HG03064 (cell line): ENCODE data around the gene PGAM1.
"Not testable (repeated sequence)": the region's sequence is repeated elsewhere in the genome, so short reads cannot be mapped to it uniquely, and the experiment has no call there.

Source experiments
- ATAC-seq: cut with Tn5 transposase; IDR thresholded peaks from one replicate; pipeline ENCODE4 v1.9.1; 2021; ENCODE audit warnings: low read depth; ENCODE audit not compliant: unreplicated experiment

Gene PGAM1

GRCh38 chr10:97454330-97455036 is 28.5 kb downstream of the PGAM1 start:
- ATAC-seq, result no peak

- ATAC-seq, result no peak
Observed at GRCh38 chr10:97456034-97456685, 30.2 kb downstream of the PGAM1 start.

- no peak for ATAC-seq
Observed at GRCh38 chr10:97456686-97457065, 30.7 kb downstream of the PGAM1 start.

- no peak for ATAC-seq
Observed at GRCh38 chr10:97459111-97459510, 33.1 kb downstream of the PGAM1 start.

DNA sequence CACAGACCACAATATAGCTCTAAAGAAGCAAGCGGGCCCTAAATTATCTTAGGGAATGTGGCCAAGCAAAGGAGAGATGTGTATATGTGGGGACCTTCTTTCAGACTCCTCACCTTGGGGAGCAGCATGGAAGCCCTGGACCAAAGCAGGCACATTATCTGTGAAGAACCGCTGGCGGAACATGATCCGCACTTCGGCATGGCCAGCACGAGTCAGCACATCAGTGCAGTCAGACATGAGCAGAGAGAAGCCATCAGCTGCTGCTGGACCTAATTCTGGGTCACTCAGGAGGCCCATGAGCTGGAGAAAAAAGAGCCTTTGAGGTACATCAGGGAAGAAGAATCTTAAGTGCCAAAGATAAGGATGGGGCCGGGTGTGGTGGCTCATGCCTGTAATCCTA is 33.9 kb downstream of the PGAM1 start:
- no peak for ATAC-seq

DNA sequence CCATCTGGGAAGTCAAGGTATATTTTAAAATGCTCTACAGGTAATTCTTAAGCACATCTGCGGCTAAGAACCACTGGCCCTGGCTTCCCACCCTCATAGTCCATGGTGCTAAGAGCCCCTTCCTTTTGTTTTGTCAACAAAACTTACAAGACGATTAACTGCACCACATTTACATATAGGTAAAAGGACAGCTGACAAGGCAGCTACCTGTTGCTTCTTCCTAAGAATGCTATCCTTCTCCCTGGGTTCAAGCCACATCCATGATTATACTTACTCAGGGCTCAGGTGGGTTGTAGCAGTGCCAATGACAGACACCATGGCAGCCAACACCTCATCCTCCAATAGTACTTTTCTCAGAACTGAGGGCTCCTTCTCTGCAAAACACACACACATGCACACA is 36.3 kb downstream of the PGAM1 start:
- no peak for ATAC-seq

GRCh38 chr10:97463363-97464132 is 37.6 kb downstream of the PGAM1 start:
- no peak for ATAC-seq

DNA sequence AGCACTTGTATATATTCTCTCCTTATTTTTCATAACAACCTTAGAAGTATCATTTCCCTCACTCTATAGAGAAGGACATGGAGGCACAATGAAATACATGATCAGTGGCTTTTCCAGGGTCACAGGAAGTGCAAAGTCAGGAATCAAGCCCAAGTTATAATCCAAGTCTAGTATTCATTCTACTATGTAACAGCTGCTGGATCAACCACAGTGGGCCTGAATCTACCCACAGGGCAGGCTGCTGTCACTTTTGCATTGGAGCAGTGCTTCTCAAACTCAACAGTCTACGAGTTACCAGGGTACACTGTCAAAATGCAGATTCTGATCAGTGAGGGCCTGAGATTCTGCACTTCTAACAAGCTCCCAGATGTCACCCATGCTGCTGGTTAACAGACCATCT is 38.2 kb downstream of the PGAM1 start:
- no peak for ATAC-seq

DNA sequence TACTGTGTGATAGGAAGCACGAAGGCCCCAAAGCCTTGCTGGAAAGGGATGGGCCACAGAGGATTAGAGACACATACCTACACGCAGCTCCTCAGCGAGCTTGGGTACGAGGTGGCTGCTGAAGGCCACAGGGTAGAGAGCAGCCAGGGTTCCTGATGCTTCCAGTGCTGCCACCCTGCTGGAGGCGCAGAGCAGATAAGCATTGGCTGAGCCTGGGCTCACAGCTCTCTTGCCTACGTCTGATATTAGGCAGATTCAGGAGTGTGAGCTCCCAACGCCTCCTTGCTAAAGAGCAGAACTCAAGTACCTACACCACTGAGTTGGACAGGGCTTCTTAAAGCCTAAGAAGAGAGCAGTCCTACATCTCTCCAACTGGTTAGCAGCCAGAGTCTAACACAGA is 40.0 kb downstream of the PGAM1 start:
- ATAC-seq, result no peak

DNA sequence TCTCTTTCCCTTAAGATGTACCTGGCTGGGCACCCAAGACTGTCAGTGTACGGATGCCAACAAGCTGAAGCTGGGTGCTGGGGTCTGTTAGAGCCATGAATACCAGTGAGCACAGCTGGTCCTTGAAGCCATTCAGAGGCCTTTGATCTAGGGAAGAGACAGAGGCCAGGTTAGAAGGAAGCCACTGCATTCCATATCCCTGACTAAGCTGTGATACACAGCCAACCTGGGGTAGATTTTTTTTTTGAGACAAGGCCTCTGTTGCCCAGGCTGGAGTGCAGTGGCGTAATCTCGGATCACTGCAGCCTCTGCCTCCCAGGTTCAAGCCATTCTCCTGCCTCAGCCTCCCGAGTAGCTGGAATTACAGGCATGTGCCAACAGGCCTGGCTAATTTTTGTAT is 40.8 kb downstream of the PGAM1 start:
- ATAC-seq, result no peak

GRCh38 chr10:97468162-97468561 is 42.2 kb downstream of the PGAM1 start:
- no peak for ATAC-seq

DNA sequence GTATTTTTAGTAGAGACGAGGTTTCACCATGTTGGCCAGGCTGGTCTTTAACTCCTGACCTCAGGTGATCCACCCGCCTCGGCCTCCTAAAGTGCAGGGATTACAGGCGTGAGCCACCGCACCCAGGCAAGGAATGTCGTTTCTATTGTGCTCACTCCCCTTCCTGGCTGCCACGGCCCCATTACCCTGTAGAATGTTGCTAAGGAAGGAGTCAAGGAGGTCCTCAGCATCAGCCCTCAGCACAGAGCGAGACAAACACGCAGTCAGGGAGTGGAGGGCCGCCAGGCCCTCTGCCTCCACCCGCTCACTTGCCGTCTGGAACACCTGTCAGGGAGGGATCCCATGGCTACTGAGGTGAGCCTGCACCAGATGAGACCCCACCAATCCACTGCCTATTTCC is 42.8 kb downstream of the PGAM1 start:
- ATAC-seq, result not testable (repeated sequence)

DNA sequence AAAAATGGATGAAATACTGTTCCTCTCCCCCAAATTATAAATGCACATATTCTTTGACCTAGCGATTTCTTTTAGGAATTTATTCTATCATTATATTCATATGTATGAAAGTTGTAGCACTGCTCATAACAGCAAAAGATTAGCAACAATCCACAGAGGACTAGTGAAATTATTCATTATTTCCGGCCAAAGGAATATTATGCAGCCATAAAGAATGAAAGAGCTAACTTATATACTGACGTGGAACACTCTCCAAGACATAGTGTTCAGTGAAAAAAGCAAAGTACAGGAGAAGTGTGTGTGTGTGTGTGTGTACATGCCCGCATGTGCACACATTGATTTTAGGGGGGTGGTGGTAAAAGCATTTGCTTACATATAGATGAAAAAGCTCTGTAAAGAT is 48.9 kb downstream of the PGAM1 start:
- ATAC-seq, result no peak

DNA sequence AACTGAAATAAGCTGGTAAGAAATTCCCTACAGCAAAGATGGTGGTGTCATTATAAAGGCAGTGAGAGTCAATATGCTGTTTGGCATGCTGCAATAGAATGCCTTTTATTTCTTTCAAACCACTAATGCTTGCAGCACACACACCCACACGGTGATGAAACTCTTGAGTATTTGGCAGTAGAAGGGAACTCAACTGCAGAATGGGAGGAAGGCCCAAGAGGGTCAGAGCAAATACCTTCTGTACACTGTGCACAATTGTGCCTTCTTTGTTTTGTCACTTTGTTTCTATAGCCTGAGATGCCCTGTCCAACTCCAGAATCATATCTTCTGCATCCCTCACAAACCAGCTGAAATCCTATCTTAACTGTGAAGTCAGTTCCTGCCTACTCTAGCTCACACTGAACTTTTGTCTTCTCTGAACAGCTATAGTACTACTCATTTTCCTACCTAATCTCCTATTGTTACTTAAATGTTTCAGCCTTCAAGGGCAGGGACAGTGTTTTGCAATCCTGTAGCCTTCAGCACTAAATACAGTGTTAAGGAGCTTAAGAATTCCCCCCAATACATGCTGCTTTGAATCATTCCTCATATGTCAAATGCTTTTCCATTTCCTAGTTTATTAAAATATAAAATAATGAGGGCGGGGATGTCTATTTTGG is 50.1 kb downstream of the PGAM1 start:
- ATAC-seq, result no peak

GRCh38 chr10:97479410-97479809 is 53.4 kb downstream of the PGAM1 start:
- not testable (repeated sequence) for ATAC-seq

- no peak for ATAC-seq
Observed at GRCh38 chr10:97479939-97480338, 53.9 kb downstream of the PGAM1 start.

- no peak for ATAC-seq
Observed at GRCh38 chr10:97481071-97481470, 55.1 kb downstream of the PGAM1 start.

DNA sequence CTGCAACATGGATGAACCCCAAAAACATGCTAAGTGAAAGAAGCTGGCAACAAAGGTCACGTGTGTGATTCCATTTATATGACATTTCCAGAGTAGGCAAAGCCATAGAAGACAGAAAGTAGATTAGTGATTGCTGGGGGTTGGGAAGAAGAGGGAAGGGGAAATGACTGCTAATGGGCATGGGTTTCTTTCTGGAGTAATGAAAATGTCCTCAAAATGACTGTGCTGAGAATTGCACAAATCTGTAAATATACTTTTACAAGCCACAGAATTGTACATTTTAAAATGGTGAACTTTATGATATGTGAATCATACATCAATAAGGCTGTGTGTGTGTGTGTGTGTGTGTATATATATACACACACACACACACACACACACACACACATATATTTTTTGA is 56.4 kb downstream of the PGAM1 start:
- ATAC-seq, result no peak
